ENCODE measurements around the gene FHIT.

Gene FHIT

DNA sequence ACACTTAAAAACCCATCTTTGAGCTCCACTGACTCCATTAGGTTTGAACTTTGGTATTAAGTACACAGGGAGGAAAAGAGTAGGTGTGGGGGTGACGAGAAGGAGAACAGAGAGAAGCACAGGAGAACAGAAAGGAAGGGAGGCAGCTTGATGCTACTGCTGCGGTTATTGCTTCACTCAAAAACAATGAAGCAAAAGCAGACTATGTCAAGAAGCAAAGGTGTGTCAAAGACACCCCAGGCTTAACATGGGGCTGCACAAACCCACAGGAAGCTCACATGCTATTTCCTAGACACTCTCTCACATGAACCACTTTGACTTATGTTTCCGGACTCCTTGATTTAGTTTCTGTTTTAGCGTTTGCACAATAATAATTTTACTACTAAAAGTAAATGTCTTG lies 1240.5 kb downstream of the FHIT start:
- H3K4me3 ChIP-seq (ENCODE audit: low read depth, low read length), result no peak overlapping the region
- DNase-seq (ENCODE audit: low read depth), result no peak
- in situ Hi-C loops (cut with HindIII; ENCODE audit: low sequenced_read_pairs), result no loop called here
- TF ChIP-seq, protein P1, sequence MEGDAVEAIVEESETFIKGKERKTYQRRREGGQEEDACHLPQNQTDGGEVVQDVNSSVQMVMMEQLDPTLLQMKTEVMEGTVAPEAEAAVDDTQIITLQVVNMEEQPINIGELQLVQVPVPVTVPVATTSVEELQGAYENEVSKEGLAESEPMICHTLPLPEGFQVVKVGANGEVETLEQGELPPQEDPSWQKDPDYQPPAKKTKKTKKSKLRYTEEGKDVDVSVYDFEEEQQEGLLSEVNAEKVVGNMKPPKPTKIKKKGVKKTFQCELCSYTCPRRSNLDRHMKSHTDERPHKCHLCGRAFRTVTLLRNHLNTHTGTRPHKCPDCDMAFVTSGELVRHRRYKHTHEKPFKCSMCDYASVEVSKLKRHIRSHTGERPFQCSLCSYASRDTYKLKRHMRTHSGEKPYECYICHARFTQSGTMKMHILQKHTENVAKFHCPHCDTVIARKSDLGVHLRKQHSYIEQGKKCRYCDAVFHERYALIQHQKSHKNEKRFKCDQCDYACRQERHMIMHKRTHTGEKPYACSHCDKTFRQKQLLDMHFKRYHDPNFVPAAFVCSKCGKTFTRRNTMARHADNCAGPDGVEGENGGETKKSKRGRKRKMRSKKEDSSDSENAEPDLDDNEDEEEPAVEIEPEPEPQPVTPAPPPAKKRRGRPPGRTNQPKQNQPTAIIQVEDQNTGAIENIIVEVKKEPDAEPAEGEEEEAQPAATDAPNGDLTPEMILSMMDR (IDR thresholded peaks at IDR 0.05; ENCODE audit: low read depth, low read length, missing control alignments), result no peak

DNA sequence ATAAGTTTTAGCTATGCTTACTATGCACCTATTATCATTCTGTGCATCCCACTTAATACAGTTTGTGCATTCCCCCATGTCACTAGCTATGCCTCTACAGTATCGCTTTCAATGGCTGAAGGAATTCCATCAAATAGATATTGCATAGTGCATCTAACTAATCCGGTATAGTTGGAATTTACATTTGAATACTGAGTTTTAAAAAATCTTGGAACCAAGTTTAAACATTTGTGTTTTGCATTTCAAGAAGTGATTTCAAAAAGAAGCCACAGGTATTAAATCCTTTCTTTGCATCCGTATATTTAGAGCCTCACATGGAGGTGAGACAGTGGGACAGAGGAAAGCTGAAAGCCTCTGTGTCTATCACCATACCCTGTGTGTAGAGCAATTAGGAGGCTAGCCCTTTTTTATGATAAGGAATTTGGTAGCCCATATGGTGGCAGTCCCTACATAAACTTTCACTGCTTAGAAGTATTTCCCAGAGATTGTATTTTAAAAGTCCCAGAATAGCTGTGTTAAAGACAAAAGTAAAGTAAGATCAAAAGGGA lies 1241.2 kb downstream of the FHIT start:
- no peak overlapping the region for H3K4me3 ChIP-seq (ENCODE audit: low read depth, low read length)
- in situ Hi-C loops (cut with HindIII; ENCODE audit: low sequenced_read_pairs), result no loop called here
- TF ChIP-seq, protein P1 (IDR thresholded peaks at IDR 0.05; ENCODE audit: low read depth, low read length, missing control alignments), result no peak
- DNase-seq (ENCODE audit: low read depth), result no peak

DNA sequence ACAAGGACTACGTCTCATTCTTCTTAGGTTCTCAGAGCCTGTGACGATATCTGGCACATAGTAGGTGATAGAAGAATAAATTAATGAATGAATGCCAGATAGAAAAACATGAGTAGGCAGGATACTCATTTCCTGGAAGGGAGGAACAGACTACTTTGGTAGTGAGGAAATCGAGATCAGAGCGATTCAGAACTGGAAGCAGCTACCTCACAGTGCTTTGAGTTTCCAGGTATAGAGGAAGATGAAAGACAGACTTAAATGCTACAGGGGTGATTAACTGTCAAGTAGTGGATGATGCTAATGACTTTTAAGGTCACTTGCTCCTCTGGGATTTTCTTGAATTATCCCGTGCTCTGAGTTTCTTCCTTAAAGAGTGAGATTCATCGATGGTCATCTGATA lies 1249.9 kb downstream of the FHIT start:
- DNase-seq (ENCODE audit: low read depth), result no peak
- TF ChIP-seq, protein P1 (IDR thresholded peaks at IDR 0.05; ENCODE audit: low read depth, low read length, missing control alignments), result no peak
- no peak overlapping the region for H3K4me3 ChIP-seq (ENCODE audit: low read depth, low read length)
- in situ Hi-C loops (cut with HindIII; ENCODE audit: low sequenced_read_pairs), result no loop called here

DNA sequence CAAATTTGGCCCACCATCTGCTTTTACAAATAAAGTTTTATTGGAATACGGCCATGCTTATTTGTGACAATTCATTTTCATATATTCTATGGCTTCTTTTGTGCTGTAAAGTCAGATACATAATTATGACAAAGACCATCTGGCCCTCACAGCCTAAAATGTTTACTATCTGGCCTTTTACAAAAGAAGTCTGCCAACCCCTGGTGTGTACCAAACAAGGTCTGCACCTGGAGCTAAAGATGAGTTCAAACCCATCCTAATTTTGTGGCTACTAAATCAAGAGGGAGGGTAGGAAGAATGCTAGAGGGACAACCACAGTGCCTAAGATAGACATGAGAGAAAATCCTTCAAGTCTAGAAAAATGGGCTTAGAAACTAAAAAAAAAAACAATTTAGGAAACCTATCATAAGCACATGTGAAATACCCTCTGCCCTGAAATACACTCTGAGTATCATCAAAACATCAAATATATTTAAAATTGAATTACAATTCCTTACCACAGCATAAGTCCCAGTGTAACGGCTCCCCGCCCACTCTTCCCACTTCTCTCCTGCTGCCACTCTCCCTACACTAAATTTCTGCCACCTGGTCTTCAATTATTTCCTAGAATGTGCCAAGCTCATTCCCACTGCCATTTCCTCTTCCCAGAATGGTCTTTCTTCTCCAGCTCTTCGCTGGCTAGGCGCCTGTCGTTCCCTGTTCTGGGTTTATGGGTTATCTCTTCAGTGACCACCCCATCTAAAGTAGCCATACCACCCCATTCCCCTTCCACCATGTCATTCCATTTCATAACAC lies 1250.7 kb downstream of the FHIT start:
- no peak overlapping the region for H3K4me3 ChIP-seq (ENCODE audit: low read depth, low read length)
- DNase-seq (ENCODE audit: low read depth), result no peak
- in situ Hi-C loops (cut with HindIII; ENCODE audit: low sequenced_read_pairs), result no loop called here
- TF ChIP-seq, protein P1 (IDR thresholded peaks at IDR 0.05; ENCODE audit: low read depth, low read length, missing control alignments), result no peak

DNA sequence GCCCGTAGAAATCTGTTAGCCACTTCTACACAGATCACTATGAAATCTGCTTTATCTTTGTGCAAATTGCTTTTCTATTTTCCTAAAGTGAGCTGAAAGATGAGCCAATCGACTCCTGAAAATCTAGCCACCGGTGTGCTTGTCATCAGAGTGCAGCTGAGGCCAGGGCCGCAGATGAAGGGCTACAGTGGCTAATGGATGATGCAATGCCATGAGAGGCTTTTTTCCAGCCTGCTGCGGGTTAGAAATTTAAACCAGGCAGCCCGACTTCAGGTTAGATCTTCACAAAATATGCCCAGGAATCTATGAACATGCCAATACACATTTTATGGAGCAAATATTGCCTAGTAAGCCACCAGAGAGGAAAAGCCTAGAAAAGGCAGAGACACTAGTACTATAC lies 1253.2 kb downstream of the FHIT start:
- TF ChIP-seq, protein P1 (IDR thresholded peaks at IDR 0.05; ENCODE audit: low read depth, low read length, missing control alignments), result no peak
- no peak for DNase-seq (ENCODE audit: low read depth)
- no peak overlapping the region for H3K4me3 ChIP-seq (ENCODE audit: low read depth, low read length)
- in situ Hi-C loops (cut with HindIII; ENCODE audit: low sequenced_read_pairs), result no loop called here

DNA sequence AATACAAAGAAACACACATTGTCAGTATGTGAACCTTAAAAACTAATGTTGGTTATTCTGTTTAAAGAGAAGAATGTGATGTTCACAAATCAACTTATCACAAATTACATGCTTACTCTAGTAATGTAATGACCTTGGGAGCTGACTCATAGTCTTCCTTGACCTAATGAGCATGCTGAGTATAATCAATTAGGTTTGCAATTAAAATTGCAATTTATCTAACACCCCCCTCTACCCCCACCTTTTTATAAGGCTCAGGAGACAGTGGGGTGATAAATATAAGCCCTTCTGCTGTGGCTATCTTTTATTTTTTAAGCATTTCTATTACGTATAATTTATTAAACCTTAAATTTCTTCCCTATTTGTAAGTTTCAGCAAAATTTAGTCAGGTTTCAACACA lies 1253.7 kb downstream of the FHIT start:
- DNase-seq (ENCODE audit: low read depth), result no peak
- TF ChIP-seq, protein P1 (IDR thresholded peaks at IDR 0.05; ENCODE audit: low read depth, low read length, missing control alignments), result no peak
- H3K4me3 ChIP-seq (ENCODE audit: low read depth, low read length), result no peak overlapping the region
- in situ Hi-C loops (cut with HindIII; ENCODE audit: low sequenced_read_pairs), result no loop called here

Measured in astrocyte of the cerebellum (primary cell).